Measurements from ENCODE around the gene DDO. TPM values are rescaled to one million over a fixed set of nuclear protein-coding genes. Genes with fewer than 3 reads are reported as not detected.

Gene DDO
- total and polyA plus RNA-seq, 2 of the 8 experiments (the other 6 are each of a cell fraction or from before 2014, with no cell fraction given) = not detected

DNA sequence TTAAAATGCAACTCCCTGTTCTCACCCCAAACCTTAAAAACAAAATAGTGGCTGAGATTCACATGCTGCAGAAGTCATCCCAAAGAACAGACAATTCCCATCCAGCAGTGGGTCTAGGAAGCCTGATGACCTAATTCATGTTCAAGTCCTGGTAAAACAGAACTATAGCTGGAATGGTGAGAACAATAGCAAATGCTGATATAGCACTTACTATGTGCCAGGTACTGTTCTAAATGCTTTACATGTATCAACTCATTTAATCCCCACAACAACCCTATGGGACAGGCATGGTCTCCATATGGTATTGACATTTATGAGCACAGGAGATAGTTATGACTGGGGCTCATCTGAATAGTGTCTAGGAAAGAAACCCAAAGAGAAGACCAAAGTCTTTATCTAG lies 5.6 kb downstream of the DDO start:
- H2AFZ ChIP-seq (ENCODE audit: low read length) = no peak overlapping the region
- H2BK12ac ChIP-seq (ENCODE audit: low read depth, low read length) = no peak overlapping the region
- no peaks in the 10 kb centered on the region; a peak in 1 of 7 replicates for H3K27me3 ChIP-seq (replicated peaks in 1 of 4; ENCODE audit: control insufficient read depth in 3 of 4, extremely low read depth in 1 of 4, insufficient read depth in 3 of 4, low read length in 3 of 4)
- no peaks in the 10 kb centered on the region for H3K4me1 ChIP-seq (replicated peaks in 1 of 4; ENCODE audit: control insufficient read depth in 3 of 4, insufficient read depth in 4 of 4, low read length in 3 of 4)
- H2BK5ac ChIP-seq (ENCODE audit: low read depth, low read length) = no peak overlapping the region
- H3K56ac ChIP-seq (replicated peaks; ENCODE audit: insufficient read length, low read depth, low read length) = no peak overlapping the region
- no peak for FAIRE-seq
- H4K5ac ChIP-seq (ENCODE audit: insufficient read length, low read depth, low read length) = no peak overlapping the region
- no peaks in the 10 kb centered on the region for H3K79me1 ChIP-seq (ENCODE audit: low read depth, low read length)
- no peak overlapping the region for H3K23ac ChIP-seq (ENCODE audit: insufficient read length)
- H3K18ac ChIP-seq (ENCODE audit: extremely low read depth, low read length) = no peak overlapping the region
- TF ChIP-seq TBP (IDR thresholded peaks at IDR 0.05; ENCODE audit: low read depth, low read length) = no peak
- no peak for TF ChIP-seq POLR2AphosphoS5 (IDR thresholded peaks at IDR 0.05; ENCODE audit: low read depth, low read length)
- TF ChIP-seq KDM5A (IDR thresholded peaks at IDR 0.05; ENCODE audit: low read length) = no peak
- TF ChIP-seq TCF12 (IDR thresholded peaks at IDR 0.05; ENCODE audit: low read depth, low read length) = no peak
- TF ChIP-seq EZH2 (IDR thresholded peaks at IDR 0.05; ENCODE audit: low read depth, low read length, severe bottlenecking) = no peak
- TF ChIP-seq BACH1 (IDR thresholded peaks at IDR 0.05; ENCODE audit: low read length) = no peak
- H4K8ac ChIP-seq (ENCODE audit: extremely low read depth, insufficient read depth, low read length) = no peak overlapping the region
- H3K27ac ChIP-seq (ENCODE audit: low read depth, low read length) = no peak overlapping the region
- H3K4me3 ChIP-seq (ENCODE audit: extremely low read depth in 1 of 4, insufficient read depth in 2 of 4, low read depth in 3 of 4, low read length in 4 of 4) = no peak overlapping the region
- no peak overlapping the region for H4K91ac ChIP-seq (replicated peaks; ENCODE audit: insufficient read length, low read length)
- CTCF ChIA-PET (ENCODE audit: partially characterized antibody) = interaction anchor here (1.5 to 1.8 kb wide), 2 partner anchors 14 to 18 kb away, joined by 4 to 7 read pairs; no protein-coding TSS in a partner anchor
- no peak overlapping the region for H3K4ac ChIP-seq (replicated peaks; ENCODE audit: insufficient read length, low read depth, low read length)
- no peaks in the 10 kb centered on the region for H3K23me2 ChIP-seq (ENCODE audit: low read depth, low read length)
- H2BK120ac ChIP-seq (replicated peaks; ENCODE audit: low read depth, low read length) = no peak overlapping the region
- H3K36me3 ChIP-seq (ENCODE audit: control insufficient read depth in 2 of 4, insufficient read depth in 4 of 4, low read length in 3 of 4) = no peaks in the 10 kb centered on the region
- no peak for DNase-seq (ENCODE audit: low read depth in 1 of 2, low spot score in 2 of 2)
- H3K14ac ChIP-seq (ENCODE audit: insufficient read length) = no peak overlapping the region
- H2BK15ac ChIP-seq (ENCODE audit: low read length) = no peak overlapping the region
- no peak overlapping the region for H3K4me2 ChIP-seq (ENCODE audit: insufficient read depth in 1 of 2, low read depth in 2 of 2, low read length in 2 of 2)
- H3K79me2 ChIP-seq (ENCODE audit: control insufficient read depth in 1 of 2, insufficient read depth in 2 of 2, low read length in 2 of 2) = no peaks in the 10 kb centered on the region
- no peak overlapping the region for H3K9ac ChIP-seq (replicated peaks in 1 of 4; ENCODE audit: extremely low read depth in 1 of 4, low read depth in 3 of 4, low read length in 3 of 4)
- H3K9me3 ChIP-seq (ENCODE audit: insufficient read depth in 2 of 2, low read depth in 1 of 2, low read length in 1 of 2) = no peaks in the 10 kb centered on the region
- H4K20me1 ChIP-seq (replicated peaks in 1 of 2; ENCODE audit: control insufficient read depth in 1 of 2, insufficient read depth in 2 of 2, low read length in 2 of 2) = no peaks in the 10 kb centered on the region
- no peak overlapping the region for H2AK5ac ChIP-seq (ENCODE audit: low read depth, low read length)
- POLR2A ChIA-PET (ENCODE audit: partially characterized antibody) = no interaction called here
- H2BK20ac ChIP-seq (ENCODE audit: low read length) = no peak overlapping the region
